ENCODE results near the gene PSPN. TPM values are rescaled to one million over a fixed set of nuclear protein-coding genes. Genes with fewer than 3 reads are reported as not detected.

The PSPN gene
- total and polyA plus RNA-seq, 2 of the 13 experiments (the other 11 are each of a cell fraction or from before 2014, with no cell fraction given), result 0.69 to 1.1 TPM

DNA sequence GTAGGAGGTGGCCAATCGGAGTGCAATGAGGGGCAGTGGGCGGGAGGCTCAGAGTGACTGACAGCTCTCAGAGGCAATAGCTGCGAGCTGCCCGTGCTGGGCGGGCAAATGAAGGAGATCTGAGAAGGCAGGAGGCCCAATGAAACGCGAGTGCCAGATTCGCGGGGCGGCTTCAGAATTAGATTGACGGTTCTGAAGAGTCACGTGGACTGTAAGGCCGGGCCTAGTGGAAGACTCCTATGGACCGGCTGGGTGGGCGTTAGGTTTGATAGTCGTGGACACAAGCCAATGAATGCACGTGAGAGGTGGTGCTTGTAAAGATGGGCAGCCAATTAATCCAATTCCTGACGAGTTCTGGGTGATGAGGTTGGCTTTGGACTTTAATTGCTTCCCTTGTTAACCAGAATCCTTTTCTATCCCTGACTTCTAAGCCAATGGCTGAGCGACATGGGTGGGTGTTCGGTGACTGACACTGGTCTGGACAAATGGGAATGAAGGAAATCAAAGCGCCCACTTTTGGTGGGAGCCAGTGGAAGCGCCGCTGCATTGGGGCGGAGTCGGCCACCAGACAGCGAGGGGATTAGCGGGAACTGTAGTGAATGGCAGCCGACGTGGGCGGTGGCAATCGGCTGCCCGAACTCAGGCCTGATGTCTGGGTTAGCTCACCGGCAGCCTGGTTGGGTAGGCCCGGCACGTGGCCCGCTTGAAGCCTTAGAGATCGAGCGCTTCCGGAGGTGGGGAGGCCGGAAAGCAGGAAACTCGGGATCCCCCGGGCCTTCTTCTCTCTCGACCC lies 49.4 kb upstream of the PSPN start (continued):
- peak; percentile 28; the same call in 1 of the 2 replicates for TF ChIP-seq TBX2 (CRISPR knock-in tag; IDR thresholded peaks at IDR 0.05; ENCODE audit: borderline replicate concordance)
- no peak for TF ChIP-seq SIX4 (CRISPR knock-in tag; IDR thresholded peaks at IDR 0.05)
- peak; percentile 16 for TF ChIP-seq HNRNPLL (IDR thresholded peaks at IDR 0.05; ENCODE audit: low read depth, low read length, poor library complexity, severe bottlenecking)
- TF ChIP-seq, protein P1, sequence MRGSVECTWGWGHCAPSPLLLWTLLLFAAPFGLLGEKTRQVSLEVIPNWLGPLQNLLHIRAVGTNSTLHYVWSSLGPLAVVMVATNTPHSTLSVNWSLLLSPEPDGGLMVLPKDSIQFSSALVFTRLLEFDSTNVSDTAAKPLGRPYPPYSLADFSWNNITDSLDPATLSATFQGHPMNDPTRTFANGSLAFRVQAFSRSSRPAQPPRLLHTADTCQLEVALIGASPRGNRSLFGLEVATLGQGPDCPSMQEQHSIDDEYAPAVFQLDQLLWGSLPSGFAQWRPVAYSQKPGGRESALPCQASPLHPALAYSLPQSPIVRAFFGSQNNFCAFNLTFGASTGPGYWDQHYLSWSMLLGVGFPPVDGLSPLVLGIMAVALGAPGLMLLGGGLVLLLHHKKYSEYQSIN (CRISPR knock-in tag; IDR thresholded peaks at IDR 0.05; ENCODE audit: borderline replicate concordance), result no peak
- TF ChIP-seq, protein P2, sequence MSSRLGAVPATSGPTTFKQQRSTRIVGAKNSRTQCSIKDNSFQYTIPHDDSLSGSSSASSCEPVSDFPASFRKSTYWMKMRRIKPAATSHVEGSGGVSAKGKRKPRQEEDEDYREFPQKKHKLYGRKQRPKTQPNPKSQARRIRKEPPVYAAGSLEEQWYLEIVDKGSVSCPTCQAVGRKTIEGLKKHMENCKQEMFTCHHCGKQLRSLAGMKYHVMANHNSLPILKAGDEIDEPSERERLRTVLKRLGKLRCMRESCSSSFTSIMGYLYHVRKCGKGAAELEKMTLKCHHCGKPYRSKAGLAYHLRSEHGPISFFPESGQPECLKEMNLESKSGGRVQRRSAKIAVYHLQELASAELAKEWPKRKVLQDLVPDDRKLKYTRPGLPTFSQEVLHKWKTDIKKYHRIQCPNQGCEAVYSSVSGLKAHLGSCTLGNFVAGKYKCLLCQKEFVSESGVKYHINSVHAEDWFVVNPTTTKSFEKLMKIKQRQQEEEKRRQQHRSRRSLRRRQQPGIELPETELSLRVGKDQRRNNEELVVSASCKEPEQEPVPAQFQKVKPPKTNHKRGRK (CRISPR knock-in tag; IDR thresholded peaks at IDR 0.05), result no peak
- no peak for TF ChIP-seq KDM4B (CRISPR knock-in tag; IDR thresholded peaks at IDR 0.05)
- TF ChIP-seq, protein P3, sequence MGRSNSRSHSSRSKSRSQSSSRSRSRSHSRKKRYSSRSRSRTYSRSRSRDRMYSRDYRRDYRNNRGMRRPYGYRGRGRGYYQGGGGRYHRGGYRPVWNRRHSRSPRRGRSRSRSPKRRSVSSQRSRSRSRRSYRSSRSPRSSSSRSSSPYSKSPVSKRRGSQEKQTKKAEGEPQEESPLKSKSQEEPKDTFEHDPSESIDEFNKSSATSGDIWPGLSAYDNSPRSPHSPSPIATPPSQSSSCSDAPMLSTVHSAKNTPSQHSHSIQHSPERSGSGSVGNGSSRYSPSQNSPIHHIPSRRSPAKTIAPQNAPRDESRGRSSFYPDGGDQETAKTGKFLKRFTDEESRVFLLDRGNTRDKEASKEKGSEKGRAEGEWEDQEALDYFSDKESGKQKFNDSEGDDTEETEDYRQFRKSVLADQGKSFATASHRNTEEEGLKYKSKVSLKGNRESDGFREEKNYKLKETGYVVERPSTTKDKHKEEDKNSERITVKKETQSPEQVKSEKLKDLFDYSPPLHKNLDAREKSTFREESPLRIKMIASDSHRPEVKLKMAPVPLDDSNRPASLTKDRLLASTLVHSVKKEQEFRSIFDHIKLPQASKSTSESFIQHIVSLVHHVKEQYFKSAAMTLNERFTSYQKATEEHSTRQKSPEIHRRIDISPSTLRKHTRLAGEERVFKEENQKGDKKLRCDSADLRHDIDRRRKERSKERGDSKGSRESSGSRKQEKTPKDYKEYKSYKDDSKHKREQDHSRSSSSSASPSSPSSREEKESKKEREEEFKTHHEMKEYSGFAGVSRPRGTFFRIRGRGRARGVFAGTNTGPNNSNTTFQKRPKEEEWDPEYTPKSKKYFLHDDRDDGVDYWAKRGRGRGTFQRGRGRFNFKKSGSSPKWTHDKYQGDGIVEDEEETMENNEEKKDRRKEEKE (IDR thresholded peaks at IDR 0.05), result no peak
- TF ChIP-seq ZNF781 (CRISPR knock-in tag; IDR thresholded peaks at IDR 0.05; ENCODE audit: borderline replicate concordance, not compliant biosample characterization), result no peak
- TF ChIP-seq HES4 (CRISPR knock-in tag; IDR thresholded peaks at IDR 0.05; ENCODE audit: borderline replicate concordance), result no peak
- TF ChIP-seq ERF (CRISPR knock-in tag; IDR thresholded peaks at IDR 0.05), result no peak; the same call in 1 of the 2 replicates
- no peak for TF ChIP-seq SIN3B (IDR thresholded peaks at IDR 0.05; ENCODE audit: low read length)
- TF ChIP-seq, protein P4, sequence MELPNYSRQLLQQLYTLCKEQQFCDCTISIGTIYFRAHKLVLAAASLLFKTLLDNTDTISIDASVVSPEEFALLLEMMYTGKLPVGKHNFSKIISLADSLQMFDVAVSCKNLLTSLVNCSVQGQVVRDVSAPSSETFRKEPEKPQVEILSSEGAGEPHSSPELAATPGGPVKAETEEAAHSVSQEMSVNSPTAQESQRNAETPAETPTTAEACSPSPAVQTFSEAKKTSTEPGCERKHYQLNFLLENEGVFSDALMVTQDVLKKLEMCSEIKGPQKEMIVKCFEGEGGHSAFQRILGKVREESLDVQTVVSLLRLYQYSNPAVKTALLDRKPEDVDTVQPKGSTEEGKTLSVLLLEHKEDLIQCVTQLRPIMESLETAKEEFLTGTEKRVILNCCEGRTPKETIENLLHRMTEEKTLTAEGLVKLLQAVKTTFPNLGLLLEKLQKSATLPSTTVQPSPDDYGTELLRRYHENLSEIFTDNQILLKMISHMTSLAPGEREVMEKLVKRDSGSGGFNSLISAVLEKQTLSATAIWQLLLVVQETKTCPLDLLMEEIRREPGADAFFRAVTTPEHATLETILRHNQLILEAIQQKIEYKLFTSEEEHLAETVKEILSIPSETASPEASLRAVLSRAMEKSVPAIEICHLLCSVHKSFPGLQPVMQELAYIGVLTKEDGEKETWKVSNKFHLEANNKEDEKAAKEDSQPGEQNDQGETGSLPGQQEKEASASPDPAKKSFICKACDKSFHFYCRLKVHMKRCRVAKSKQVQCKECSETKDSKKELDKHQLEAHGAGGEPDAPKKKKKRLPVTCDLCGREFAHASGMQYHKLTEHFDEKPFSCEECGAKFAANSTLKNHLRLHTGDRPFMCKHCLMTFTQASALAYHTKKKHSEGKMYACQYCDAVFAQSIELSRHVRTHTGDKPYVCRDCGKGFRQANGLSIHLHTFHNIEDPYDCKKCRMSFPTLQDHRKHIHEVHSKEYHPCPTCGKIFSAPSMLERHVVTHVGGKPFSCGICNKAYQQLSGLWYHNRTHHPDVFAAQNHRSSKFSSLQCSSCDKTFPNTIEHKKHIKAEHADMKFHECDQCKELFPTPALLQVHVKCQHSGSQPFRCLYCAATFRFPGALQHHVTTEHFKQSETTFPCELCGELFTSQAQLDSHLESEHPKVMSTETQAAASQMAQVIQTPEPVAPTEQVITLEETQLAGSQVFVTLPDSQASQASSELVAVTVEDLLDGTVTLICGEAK (IDR thresholded peaks at IDR 0.05), result no peak
- TF ChIP-seq, protein P4 (CRISPR knock-in tag; IDR thresholded peaks at IDR 0.05), result peak; percentile 86
- TF ChIP-seq NPAS2 (CRISPR knock-in tag; IDR thresholded peaks at IDR 0.05; ENCODE audit: borderline replicate concordance), result no peak

Data from HepG2 (cell line).